ENCODE data around the gene DGKE. TPM values are rescaled to one million over a fixed set of nuclear protein-coding genes. Genes with fewer than 3 reads are reported as not detected.

Gene DGKE
- total and polyA plus RNA-seq, 2 donors (not counting 3 experiments of a cell fraction or from before 2014, with no cell fraction given): 4.9 to 22.9 TPM

GRCh38 chr17:56894859-56895455 is 61.0 kb downstream of the DGKE start:
- Histone ChIP-seq H3K9ac (replicated peaks; ENCODE audit: extremely low read depth, insufficient read depth, low read length) (no peak overlapping the region), H3K27ac (ENCODE audit: insufficient read depth, low read depth, low read length) (no peak overlapping the region), H3K9me1 (replicated peaks; ENCODE audit: control insufficient read depth, extremely low read depth, insufficient read depth, low read length) (no peaks in the 10 kb centered on the region), H3K4me2 (ENCODE audit: insufficient read depth, low read length) (no peak overlapping the region), H3K27me3 (ENCODE audit: control insufficient read depth in 2 of 2, insufficient read depth in 2 of 2, low read length in 2 of 2) (no peaks in the 10 kb centered on the region), H3K36me3 (ENCODE audit: control insufficient read depth in 2 of 2, extremely low read depth in 1 of 2, insufficient read depth in 2 of 2, low read length in 2 of 2) (peaks cover 8 to 53% of the 10 kb centered on the region in 2 experiments), H3K9me3 (replicated peaks; ENCODE audit: control insufficient read depth, insufficient read depth, low read length) (no peaks in the 10 kb centered on the region), H3K79me2 (ENCODE audit: control insufficient read depth, insufficient read depth, low read length) (no peaks in the 10 kb centered on the region), H2AFZ (ENCODE audit: low read depth, low read length) (no peak overlapping the region), H3K4me3 (replicated peaks in 1 of 3; ENCODE audit: insufficient read depth in 1 of 3, low read depth in 1 of 3, low read length in 3 of 3) (no peak overlapping the region), H3K4me1 (ENCODE audit: control insufficient read depth, extremely low read depth, insufficient read depth, low read length) (peaks cover 12% of the 10 kb centered on the region), H4K20me1 (replicated peaks; ENCODE audit: control insufficient read depth, extremely low read depth, insufficient read depth, low read length) (no peaks in the 10 kb centered on the region)
- TF ChIP-seq MYC (IDR thresholded peaks at IDR 0.05; ENCODE audit: low read depth, low read length) (no peak), GATA2 (IDR thresholded peaks at IDR 0.05; ENCODE audit: insufficient read depth, insufficient read length, low read depth, low read length) (no peak), EZH2 (IDR thresholded peaks at IDR 0.05; ENCODE audit: borderline replicate concordance, low read depth, low read length, severe bottlenecking) (no peak), JUN (IDR thresholded peaks at IDR 0.05; ENCODE audit: borderline replicate concordance, insufficient read depth, insufficient read length, low read depth) (no peak), FOS (IDR thresholded peaks at IDR 0.05; ENCODE audit: borderline replicate concordance, insufficient read depth, low read length) (no peak), POLR2A (IDR thresholded peaks at IDR 0.05; ENCODE audit: low read depth, low read length) (no peak), POLR2AphosphoS5 (IDR thresholded peaks at IDR 0.05; ENCODE audit: insufficient read depth, low read depth, low read length) (no peak)
- TF ChIP-seq, protein P1, sequence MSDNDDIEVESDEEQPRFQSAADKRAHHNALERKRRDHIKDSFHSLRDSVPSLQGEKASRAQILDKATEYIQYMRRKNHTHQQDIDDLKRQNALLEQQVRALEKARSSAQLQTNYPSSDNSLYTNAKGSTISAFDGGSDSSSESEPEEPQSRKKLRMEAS (IDR thresholded peaks at IDR 0.05; ENCODE audit: insufficient read depth, insufficient read length): no peak
- TF ChIP-seq, protein P2, sequence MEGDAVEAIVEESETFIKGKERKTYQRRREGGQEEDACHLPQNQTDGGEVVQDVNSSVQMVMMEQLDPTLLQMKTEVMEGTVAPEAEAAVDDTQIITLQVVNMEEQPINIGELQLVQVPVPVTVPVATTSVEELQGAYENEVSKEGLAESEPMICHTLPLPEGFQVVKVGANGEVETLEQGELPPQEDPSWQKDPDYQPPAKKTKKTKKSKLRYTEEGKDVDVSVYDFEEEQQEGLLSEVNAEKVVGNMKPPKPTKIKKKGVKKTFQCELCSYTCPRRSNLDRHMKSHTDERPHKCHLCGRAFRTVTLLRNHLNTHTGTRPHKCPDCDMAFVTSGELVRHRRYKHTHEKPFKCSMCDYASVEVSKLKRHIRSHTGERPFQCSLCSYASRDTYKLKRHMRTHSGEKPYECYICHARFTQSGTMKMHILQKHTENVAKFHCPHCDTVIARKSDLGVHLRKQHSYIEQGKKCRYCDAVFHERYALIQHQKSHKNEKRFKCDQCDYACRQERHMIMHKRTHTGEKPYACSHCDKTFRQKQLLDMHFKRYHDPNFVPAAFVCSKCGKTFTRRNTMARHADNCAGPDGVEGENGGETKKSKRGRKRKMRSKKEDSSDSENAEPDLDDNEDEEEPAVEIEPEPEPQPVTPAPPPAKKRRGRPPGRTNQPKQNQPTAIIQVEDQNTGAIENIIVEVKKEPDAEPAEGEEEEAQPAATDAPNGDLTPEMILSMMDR (IDR thresholded peaks at IDR 0.05; ENCODE audit: extremely low read depth in 1 of 2, insufficient read depth in 1 of 2, low read depth in 1 of 2, low read length in 2 of 2): no peak
- intact Hi-C loops (cut with micrococcal nuclease) (no loop called here), dilution Hi-C loops (cut with MboI; ENCODE audit: extremely low pct_ligation_motif_present, low sequenced_read_pairs) (no loop called here)
- DNase-seq (ENCODE audit: low read depth, low spot score): no peak
- no peak for FAIRE-seq
- ChIA-PET POLR2A (no interaction called here), CTCF (interaction anchor here (1.0 to 2.3 kb wide), 5 partner anchors 11 to 75 kb away, joined by 3 to 9 read pairs (median 3); no protein-coding TSS in a partner anchor)
- BruUV-seq (replicated peaks): no TSS peak

Measured in endothelial cell of umbilical vein (primary cell).